Activated CD4-positive, alpha-beta T cell treated with anti-CD3 and anti-CD28 coated beads, Interleukin-2, amount 50 U/mL, for 1 hour (primary cell): ENCODE data around the gene FOXP4.

Experiments used
- DNase-seq: peaks from one replicate; pipeline ENCODE4 v3.0.0-alpha.2; 2020

Gene FOXP4

DNA sequence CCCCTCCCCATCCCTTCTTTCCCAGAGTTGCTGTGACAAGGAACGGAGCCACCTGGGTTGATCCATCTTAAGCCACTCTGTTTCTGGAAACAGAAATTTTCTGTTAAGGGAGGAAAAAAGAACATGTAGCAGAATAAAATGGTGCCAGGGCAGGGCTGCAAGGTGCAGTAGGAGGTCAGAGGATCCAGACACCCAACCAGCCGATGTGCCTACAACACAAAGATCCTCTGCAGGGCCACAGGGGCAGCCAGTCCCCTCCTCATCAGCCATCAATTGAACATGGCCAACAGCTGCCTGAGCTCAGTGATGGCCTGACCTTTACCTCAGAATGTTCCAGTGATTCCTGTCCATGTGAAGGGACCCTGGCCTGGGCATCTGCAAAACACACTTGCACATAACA is 103.9 kb downstream of the FOXP4 start:
- DNase-seq: no peak

DNA sequence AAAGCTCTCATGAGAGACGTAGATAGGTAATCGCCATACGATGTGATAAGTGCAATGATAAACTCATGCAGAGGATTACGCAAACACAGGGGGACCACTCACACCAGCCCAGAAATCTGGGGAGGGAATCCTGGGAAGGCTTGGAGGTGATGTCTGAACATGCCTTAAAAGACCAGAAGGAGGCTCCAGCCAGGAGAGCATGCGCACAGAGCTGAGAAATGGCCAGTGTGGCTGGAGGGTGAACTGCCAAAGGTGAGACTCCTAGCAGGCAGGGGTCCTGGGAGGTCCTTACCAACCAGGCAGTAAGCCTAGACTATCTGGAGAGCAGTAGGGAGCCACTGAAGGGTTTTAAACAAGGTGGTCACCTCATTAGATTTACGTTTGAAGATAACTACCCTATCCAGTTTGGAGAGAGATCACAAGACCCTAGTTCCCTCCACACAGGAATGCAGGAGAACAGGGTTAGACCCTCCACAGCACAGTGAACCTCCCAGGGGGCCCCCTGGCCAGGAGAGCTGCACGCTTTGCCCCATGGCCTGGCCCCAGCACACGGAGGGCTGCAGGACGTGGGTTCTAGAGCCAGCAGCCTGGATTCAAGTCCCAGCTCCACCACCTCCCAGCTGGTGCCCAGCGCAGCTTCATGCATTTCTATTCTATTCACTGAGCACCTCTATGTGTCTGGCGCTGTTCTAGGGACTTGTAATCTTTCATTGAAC is 105.2 kb downstream of the FOXP4 start:
- DNase-seq: no peak
